Measurements from ENCODE around the gene DOCK2. TPM values are rescaled to one million over a fixed set of nuclear protein-coding genes. Genes with fewer than 3 reads are reported as not detected.
A peak's percentile ranks its signal among the peaks of the same experiment; 100 is the strongest.

The DOCK2 gene
- total and polyA plus RNA-seq, 2 donors from 2014 or later = 1.0 to 42.0 TPM

DNA sequence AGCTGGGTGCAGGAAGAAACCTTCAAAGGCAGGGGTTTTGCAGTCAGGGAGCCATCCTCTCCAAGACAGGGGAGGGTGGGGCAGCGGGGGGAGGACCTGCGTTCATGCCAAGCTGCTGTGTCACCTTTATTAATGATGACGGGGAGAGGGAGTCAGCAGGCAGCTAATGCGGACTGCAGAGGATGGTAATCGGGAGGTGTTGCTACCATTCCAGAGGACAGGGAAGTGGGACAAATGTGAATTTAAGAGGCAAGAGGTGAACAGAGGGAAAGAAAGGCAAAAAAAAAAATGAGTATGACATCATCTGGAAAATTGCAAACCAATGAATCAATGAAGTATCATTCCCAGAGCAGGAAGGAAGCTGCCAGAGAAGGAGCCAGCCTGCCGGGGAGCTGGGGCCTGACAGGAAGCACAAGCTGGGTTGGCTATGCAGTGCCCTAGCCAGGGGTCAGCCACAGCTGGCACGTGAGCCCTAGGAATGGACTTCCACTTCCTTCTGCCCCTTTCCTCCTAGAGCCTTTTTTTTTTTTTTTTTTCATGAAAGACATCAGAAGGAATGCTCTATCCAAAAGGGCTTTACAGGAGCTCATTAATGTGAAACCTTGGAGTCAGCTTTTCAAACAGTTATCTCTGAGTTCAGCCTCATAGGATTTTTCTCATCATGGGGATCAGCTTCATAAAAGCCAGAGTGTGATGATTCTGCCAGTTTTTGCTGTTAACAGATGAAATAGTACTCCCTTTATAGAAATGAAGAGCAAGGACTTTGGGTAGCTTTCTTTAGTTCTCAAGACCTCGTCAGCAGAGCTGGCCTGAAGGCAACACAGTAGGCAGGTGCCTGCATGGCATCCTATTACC, 334.1 kb downstream of the DOCK2 start:
- TF ChIP-seq, protein P1, sequence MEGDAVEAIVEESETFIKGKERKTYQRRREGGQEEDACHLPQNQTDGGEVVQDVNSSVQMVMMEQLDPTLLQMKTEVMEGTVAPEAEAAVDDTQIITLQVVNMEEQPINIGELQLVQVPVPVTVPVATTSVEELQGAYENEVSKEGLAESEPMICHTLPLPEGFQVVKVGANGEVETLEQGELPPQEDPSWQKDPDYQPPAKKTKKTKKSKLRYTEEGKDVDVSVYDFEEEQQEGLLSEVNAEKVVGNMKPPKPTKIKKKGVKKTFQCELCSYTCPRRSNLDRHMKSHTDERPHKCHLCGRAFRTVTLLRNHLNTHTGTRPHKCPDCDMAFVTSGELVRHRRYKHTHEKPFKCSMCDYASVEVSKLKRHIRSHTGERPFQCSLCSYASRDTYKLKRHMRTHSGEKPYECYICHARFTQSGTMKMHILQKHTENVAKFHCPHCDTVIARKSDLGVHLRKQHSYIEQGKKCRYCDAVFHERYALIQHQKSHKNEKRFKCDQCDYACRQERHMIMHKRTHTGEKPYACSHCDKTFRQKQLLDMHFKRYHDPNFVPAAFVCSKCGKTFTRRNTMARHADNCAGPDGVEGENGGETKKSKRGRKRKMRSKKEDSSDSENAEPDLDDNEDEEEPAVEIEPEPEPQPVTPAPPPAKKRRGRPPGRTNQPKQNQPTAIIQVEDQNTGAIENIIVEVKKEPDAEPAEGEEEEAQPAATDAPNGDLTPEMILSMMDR (IDR thresholded peaks at IDR 0.05; ENCODE audit: borderline replicate concordance, extremely low read depth, insufficient read depth) = no peak
- Histone ChIP-seq H3K27me3 (ENCODE audit: control insufficient read depth, insufficient read depth, low read length) (no peaks in the 10 kb centered on the region), H3K9me3 (ENCODE audit: control insufficient read depth in 2 of 3, insufficient read depth in 1 of 3, low read length in 3 of 3) (no peaks in the 10 kb centered on the region), H3K27ac (ENCODE audit: low read depth in 2 of 2, low read length in 2 of 2) (no peak overlapping the region), H3K36me3 (ENCODE audit: control insufficient read depth in 2 of 3, insufficient read depth in 3 of 3, low read length in 3 of 3) (no peaks in the 10 kb centered on the region), H3K4me3 (ENCODE audit: low read length in 3 of 3) (no peak overlapping the region), H3K4me1 (ENCODE audit: control insufficient read depth in 2 of 3, insufficient read depth in 2 of 3, low read depth in 1 of 3, low read length in 3 of 3) (no peaks in the 10 kb centered on the region), H3K9ac (ENCODE audit: low read length in 3 of 3) (no peak overlapping the region)
- FAIRE-seq (no peak), DNase-seq (peak in 1 of 5 donors; percentile 82)
- intact Hi-C loops (cut with DNase I) = no loop called here

DNA sequence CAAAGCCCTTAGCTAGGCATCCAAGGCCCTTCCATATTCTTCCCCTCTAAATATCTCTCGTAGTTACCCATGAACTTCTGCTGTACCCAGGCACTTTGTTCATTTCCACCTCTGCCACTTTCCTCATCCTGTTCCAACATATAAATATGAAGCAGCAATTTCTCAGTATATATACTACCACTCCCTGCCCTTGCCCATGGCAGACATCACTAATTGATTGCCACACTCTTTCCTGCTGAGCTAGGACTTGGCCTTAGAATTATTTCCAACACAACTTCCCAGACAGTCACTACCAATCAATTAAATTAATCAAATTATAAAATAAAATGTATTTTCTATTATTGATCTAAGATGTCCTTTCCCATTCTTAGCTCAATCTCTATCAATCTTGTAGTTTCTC, 334.7 kb downstream of the DOCK2 start:
- DNase-seq (no peak), FAIRE-seq (no peak)
- no peaks in the 10 kb centered on the region for H3K27me3 ChIP-seq (ENCODE audit: control insufficient read depth, insufficient read depth, low read length)
- intact Hi-C loops (cut with DNase I) = no loop called here
- no peak overlapping the region for H3K4me3 ChIP-seq (ENCODE audit: low read length in 3 of 3)
- no peaks in the 10 kb centered on the region for H3K4me1 ChIP-seq (ENCODE audit: control insufficient read depth in 2 of 3, insufficient read depth in 2 of 3, low read depth in 1 of 3, low read length in 3 of 3)
- no peak overlapping the region for H3K9ac ChIP-seq (ENCODE audit: low read length in 3 of 3)
- H3K36me3 ChIP-seq (ENCODE audit: control insufficient read depth in 2 of 3, insufficient read depth in 3 of 3, low read length in 3 of 3) = no peaks in the 10 kb centered on the region
- no peak overlapping the region for H3K27ac ChIP-seq (ENCODE audit: low read depth in 2 of 2, low read length in 2 of 2)
- TF ChIP-seq, protein P1 (IDR thresholded peaks at IDR 0.05; ENCODE audit: borderline replicate concordance, extremely low read depth, insufficient read depth) = no peak
- H3K9me3 ChIP-seq (ENCODE audit: control insufficient read depth in 2 of 3, insufficient read depth in 1 of 3, low read length in 3 of 3) = no peaks in the 10 kb centered on the region

DNA sequence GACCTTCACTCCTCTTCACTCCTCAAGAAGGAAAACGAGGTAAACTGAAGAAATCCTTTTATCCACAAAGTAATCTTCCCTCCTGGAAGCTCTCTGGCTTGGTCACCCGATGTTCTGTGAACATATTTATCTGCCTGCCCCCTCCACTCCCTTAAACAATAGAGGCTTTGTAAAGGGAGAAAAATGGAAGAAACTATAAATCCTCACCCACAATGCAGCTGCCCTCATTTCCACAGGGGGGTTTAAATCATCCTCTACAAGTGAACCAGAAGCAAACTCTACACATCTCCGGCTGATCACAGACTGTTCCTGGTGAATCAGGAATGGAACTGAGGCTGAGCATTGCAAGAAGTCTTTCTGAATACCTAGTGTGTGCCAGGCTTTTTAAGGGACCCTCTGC, 336.0 kb downstream of the DOCK2 start:
- no peaks in the 10 kb centered on the region for H3K27me3 ChIP-seq (ENCODE audit: control insufficient read depth, insufficient read depth, low read length)

More for the DNA sequence above, 336.0 kb downstream of the DOCK2 start:
- TF ChIP-seq, protein P1 (IDR thresholded peaks at IDR 0.05; ENCODE audit: borderline replicate concordance, extremely low read depth, insufficient read depth) = no peak
- Histone ChIP-seq H3K9ac (ENCODE audit: low read length in 3 of 3) (no peak overlapping the region), H3K9me3 (ENCODE audit: control insufficient read depth in 2 of 3, insufficient read depth in 1 of 3, low read length in 3 of 3) (no peaks in the 10 kb centered on the region), H3K27ac (ENCODE audit: low read depth in 2 of 2, low read length in 2 of 2) (no peak overlapping the region), H3K4me1 (ENCODE audit: control insufficient read depth in 2 of 3, insufficient read depth in 2 of 3, low read depth in 1 of 3, low read length in 3 of 3) (no peaks in the 10 kb centered on the region), H3K36me3 (ENCODE audit: control insufficient read depth in 2 of 3, insufficient read depth in 3 of 3, low read length in 3 of 3) (no peaks in the 10 kb centered on the region), H3K4me3 (ENCODE audit: low read length in 3 of 3) (no peak overlapping the region)
- intact Hi-C loops (cut with DNase I) = no loop called here
- FAIRE-seq = no peak
- no peak for DNase-seq

Measured in kidney (tissue), 14 donors.